Left renal cortex interstitium (tissue), 4 donors: ENCODE measurements around the gene GAREM1. TPM values are rescaled to one million over a fixed set of nuclear protein-coding genes. Genes with fewer than 3 reads are reported as not detected.
A peak's percentile ranks its signal among the peaks of the same experiment; 100 is the strongest.

Source experiments
- DNase-seq, 4 donors: peaks; one replicate each; pipeline ENCODE4 v3.0.0-alpha.2; 2013; ENCODE audit warnings: low read depth in 4 of 4, low spot score in 2 of 4, missing footprints in 1 of 4
- polyA plus RNA-seq, 4 donors: library from polyadenylated mRNA; unstranded; fragments of 120-200 nt; gene quantifications; one replicate each; pipeline ENCODE4 v1.2.1, GENCODE V29; 2013; ENCODE audit not compliant: insufficient read length in 4 of 4

GAREM1 gene
- polyA plus RNA-seq, 4 donors = 25.7 to 34.2 (median 31.0) TPM

DNA sequence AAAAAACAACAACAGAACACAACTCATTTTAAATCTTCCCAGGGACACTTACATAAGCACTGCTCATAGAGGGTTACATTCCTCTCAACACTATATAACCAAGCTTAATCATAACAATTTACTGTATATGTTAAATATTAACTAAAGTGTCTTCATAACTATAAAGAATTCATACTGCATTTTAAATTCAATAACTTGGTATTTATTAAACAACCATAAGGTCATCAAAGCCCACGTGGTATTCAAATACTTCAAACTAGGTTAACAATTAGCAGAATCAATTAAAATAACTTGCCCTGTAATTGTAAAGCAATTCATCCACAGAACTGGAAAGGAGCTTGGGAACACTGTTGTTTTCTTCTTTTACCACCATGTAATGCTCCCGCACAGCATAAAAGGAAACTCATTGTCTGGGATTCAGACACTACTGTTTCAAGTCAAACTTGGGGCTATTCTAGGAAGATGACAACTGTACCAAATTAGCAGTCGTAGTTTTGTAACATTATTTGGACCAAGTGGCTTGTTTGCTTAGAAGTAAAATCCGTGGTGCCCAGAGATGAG, 10.4 kb downstream of the GAREM1 start:
- DNase-seq = peak in 1 of 4 donors; percentile 23

DNA sequence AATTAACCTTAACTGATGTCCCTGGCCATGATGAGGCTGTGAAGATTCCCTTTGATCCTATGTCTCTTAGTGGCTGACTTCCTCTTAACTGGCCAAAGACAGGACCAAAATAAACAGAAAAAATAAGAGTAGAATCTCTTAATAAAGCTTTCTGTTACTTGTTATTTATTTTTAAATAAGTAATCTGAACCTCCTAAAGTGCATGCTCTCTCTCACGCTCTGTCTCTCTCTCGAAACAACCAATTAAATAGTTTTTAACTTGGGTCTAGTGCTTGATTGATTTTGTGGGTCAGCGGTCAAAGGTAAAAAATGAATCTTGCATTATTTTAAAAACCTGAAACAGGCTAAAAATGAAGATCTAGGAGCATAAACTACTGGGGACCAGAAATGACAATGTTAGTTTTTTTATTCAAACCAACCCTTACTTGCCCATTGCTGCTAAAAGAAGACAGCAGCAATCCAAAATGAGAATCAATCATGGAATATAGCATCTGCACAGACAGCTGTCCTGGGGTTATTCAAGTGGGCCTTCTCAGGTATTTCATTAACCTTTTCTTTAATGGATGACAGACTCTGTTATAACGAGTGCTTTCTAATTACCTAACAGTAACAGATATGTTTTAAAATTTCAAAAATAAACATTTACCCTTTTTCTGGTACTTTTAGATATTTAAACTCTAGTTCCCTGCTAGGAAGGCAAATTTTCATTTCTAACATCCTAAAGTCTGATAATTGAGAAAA, 11.2 kb downstream of the GAREM1 start:
- peak in 1 of 4 donors; percentile 25 for DNase-seq

- DNase-seq = no peak
Observed at GRCh38 chr18:32455361-32455760, 15.3 kb downstream of the GAREM1 start.

- no peak for DNase-seq
Observed at GRCh38 chr18:32454593-32454992, 16.1 kb downstream of the GAREM1 start.

DNA sequence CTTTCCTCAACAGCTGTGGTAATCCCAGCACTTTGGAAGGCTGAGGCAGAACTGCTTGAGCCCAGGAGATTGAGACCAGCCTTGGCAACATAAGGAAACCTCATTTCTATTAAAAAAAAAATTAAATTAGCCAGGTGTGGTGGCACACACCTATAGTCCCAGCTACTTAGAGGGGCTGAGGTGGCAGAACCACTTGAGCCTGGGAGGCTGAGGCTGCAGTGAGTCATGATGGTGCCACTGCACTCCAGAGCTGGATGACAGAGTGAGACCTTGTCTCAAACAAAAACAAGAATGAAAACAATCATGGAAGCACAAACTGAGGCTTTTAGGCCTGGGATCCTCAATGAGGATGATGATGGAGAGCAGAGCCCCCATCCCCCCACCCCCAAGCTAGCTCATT, 19.8 kb downstream of the GAREM1 start:
- no peak for DNase-seq

GRCh38 chr18:32450026-32450691, 20.5 kb downstream of the GAREM1 start:
- DNase-seq = no peak

- no peak for DNase-seq
Observed at GRCh38 chr18:32446780-32447179, 23.9 kb downstream of the GAREM1 start.

GRCh38 chr18:32445846-32446245, 24.8 kb downstream of the GAREM1 start:
- DNase-seq = no peak

GRCh38 chr18:32443706-32444215, 26.9 kb downstream of the GAREM1 start:
- no peak for DNase-seq

DNA sequence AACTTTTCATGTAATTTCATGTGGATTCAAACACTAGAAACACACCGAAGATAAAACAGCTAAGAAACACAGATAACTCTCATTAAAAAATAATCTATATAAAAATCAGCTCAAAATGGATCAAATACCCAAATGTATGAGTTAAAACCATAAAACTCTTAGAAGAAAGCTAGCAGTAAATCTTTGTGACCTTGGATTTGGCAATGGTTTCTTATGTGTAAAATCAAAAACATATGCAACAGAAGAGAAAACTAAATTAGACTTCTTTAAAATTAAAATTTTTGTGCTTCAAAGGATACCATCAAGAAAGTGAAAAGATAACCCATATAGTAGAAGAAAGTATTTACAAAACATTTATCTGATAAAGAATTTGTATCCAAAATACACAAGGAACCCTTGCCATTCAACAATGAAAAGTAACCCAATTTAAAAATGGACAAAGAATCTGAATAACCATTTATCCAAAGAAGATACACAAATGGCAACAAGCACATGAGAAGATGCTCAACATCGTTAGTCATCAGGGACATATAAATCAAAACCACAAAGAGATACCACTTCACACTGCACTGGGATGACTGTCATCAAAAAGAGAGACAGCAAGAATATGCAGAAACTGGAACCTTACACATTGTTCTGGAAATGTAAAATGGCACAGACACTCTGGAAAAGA, 27.5 kb downstream of the GAREM1 start:
- no peak for DNase-seq

- no peak for DNase-seq
Observed at GRCh38 chr18:32442575-32442974, 28.1 kb downstream of the GAREM1 start.

GRCh38 chr18:32441533-32441932, 29.1 kb downstream of the GAREM1 start:
- DNase-seq = no peak

DNA sequence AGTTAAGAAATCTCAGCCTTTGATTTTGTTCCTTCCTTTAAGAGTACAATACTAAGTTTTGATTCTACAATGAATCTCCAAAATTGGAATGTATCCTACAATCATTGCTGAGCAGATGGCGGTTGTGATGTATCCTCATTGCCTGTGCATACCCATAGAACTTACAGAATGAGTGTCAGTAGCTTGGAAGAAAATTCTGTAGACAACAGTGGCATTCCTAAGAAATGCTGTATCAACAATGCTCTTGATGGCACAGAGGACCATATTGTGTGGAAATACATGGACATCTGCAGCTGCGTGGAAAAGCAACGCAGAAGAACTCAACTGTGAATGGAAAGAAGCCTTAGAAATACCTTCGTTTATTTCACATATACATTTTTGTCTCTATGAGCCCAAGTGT, 30.2 kb downstream of the GAREM1 start:
- DNase-seq = no peak

GRCh38 chr18:32439802-32440201, 30.9 kb downstream of the GAREM1 start:
- DNase-seq = no peak

- no peak for DNase-seq
Observed at GRCh38 chr18:32439241-32439640, 31.4 kb downstream of the GAREM1 start.

- no peak for DNase-seq
Observed at GRCh38 chr18:32438173-32438572, 32.5 kb downstream of the GAREM1 start.

GRCh38 chr18:32437100-32437834, 33.4 kb downstream of the GAREM1 start:
- DNase-seq = no peak

- no peak for DNase-seq
Observed at GRCh38 chr18:32435631-32436500, 34.8 kb downstream of the GAREM1 start.

GRCh38 chr18:32431753-32432152, 38.9 kb downstream of the GAREM1 start:
- DNase-seq = no peak

- no peak for DNase-seq
Observed at GRCh38 chr18:32429402-32429801, 41.3 kb downstream of the GAREM1 start.
